ENCODE measurements around the gene LCE4A.

GRCh38 chr1:152728986-152729385, 21.0 kb downstream of the LCE4A start:
- TF ChIP-seq REST (IDR thresholded peaks at IDR 0.05; ENCODE audit: borderline replicate concordance) (no peak), CTCF (IDR thresholded peaks at IDR 0.05; ENCODE audit: poor library complexity, severe bottlenecking) (no peak), EP300 (conservative IDR thresholded peaks at IDR 0.05; ENCODE audit: poor library complexity, severe bottlenecking) (no peak), POLR2AphosphoS5 (IDR thresholded peaks at IDR 0.05) (no peak), TAF1 (IDR thresholded peaks at IDR 0.05; ENCODE audit: low read depth) (no peak), EZH2 (IDR thresholded peaks at IDR 0.05; ENCODE audit: borderline replicate concordance, insufficient read depth, low read length, poor library complexity, severe bottlenecking) (no peak), RAD21 (conservative IDR thresholded peaks at IDR 0.05) (no peak)
